Measurements from ENCODE around the gene SNAPC4.

SNAPC4 gene

GRCh38 chr9:136389396-136389795 is 10.6 kb downstream of the SNAPC4 start:
- no peak for DNase-seq (ENCODE audit: low read depth in 2 of 2)

GRCh38 chr9:136387217-136387616 is 12.8 kb downstream of the SNAPC4 start:
- no peak for DNase-seq (ENCODE audit: low read depth in 2 of 2)

GRCh38 chr9:136386018-136386417 is 14.0 kb downstream of the SNAPC4 start:
- no peak for DNase-seq (ENCODE audit: low read depth in 2 of 2)

GRCh38 chr9:136385015-136385414 is 15.0 kb downstream of the SNAPC4 start:
- no peak for DNase-seq (ENCODE audit: low read depth in 2 of 2)

- no peak for DNase-seq (ENCODE audit: low read depth in 2 of 2)
Measured at GRCh38 chr9:136383436-136383835, 16.5 kb downstream of the SNAPC4 start.

GRCh38 chr9:136381966-136382513 is 17.9 kb downstream of the SNAPC4 start:
- DNase-seq (ENCODE audit: low read depth in 2 of 2): no peak

GRCh38 chr9:136381311-136381710 is 18.7 kb downstream of the SNAPC4 start:
- DNase-seq (ENCODE audit: low read depth in 2 of 2): no peak

- DNase-seq (ENCODE audit: low read depth in 2 of 2): no peak
Measured at GRCh38 chr9:136380381-136380780, 19.6 kb downstream of the SNAPC4 start.

- DNase-seq (ENCODE audit: low read depth in 2 of 2): no peak
Measured at GRCh38 chr9:136379891-136380290, 20.1 kb downstream of the SNAPC4 start.

GRCh38 chr9:136379401-136379800 is 20.6 kb downstream of the SNAPC4 start:
- DNase-seq (ENCODE audit: low read depth in 2 of 2): no peak

- DNase-seq (ENCODE audit: low read depth in 2 of 2): no peak
Measured at GRCh38 chr9:136379003-136379287, 21.0 kb downstream of the SNAPC4 start.

- no peak for DNase-seq (ENCODE audit: low read depth in 2 of 2)
Measured at GRCh38 chr9:136378170-136379002, 21.6 kb downstream of the SNAPC4 start.

GRCh38 chr9:136377341-136378169 is 22.4 kb downstream of the SNAPC4 start:
- DNase-seq (ENCODE audit: low read depth in 2 of 2): no peak

GRCh38 chr9:136376457-136376856 is 23.5 kb downstream of the SNAPC4 start:
- no peak for DNase-seq (ENCODE audit: low read depth in 2 of 2)

- DNase-seq (ENCODE audit: low read depth in 2 of 2): no peak
Measured at GRCh38 chr9:136375096-136375495, 24.9 kb downstream of the SNAPC4 start.

GRCh38 chr9:136374183-136374575 is 25.8 kb downstream of the SNAPC4 start:
- no peak for DNase-seq (ENCODE audit: low read depth in 2 of 2)

GRCh38 chr9:136373300-136374182 is 26.4 kb downstream of the SNAPC4 start, which contains the start of gene CARD9:
TSS of gene CARD9 (minus strand) at chr9:136373669. CDS start at chr9:136372078, 1,591 bp downstream.
- no peak for DNase-seq (ENCODE audit: low read depth in 2 of 2)

GRCh38 chr9:136372561-136373299 is 27.2 kb downstream of the SNAPC4 start:
- no peak for DNase-seq (ENCODE audit: low read depth in 2 of 2)

- DNase-seq (ENCODE audit: low read depth in 2 of 2): no peak
Measured at GRCh38 chr9:136372006-136372405, 28.0 kb downstream of the SNAPC4 start.

- DNase-seq (ENCODE audit: low read depth in 2 of 2): no peak
Measured at GRCh38 chr9:136371533-136371880, 28.5 kb downstream of the SNAPC4 start.

All from stimulated activated CD4-positive, alpha-beta T cell treated with anti-CD3 and anti-CD28 coated beads, Interleukin-15, amount 100 ng/mL, for 48 hours (primary cell).